DMS79 (cell line): Measurements from ENCODE around the gene RPS6KL1.

ENCODE experiments used
- DNase-seq: peaks from one replicate; lab custom pipeline; 2025; lab: John Stamatoyannopoulos, UW

RPS6KL1 gene

GRCh38 chr14:74911221-74911620 lies 11.8 kb downstream of the RPS6KL1 start:
- no peak for DNase-seq

- DNase-seq: no peak
These were observed 12.5 kb downstream of the RPS6KL1 start for GRCh38 chr14:74910556-74910955.

- DNase-seq: no peak
These were observed 13.1 kb downstream of the RPS6KL1 start for GRCh38 chr14:74909911-74910310.

DNA sequence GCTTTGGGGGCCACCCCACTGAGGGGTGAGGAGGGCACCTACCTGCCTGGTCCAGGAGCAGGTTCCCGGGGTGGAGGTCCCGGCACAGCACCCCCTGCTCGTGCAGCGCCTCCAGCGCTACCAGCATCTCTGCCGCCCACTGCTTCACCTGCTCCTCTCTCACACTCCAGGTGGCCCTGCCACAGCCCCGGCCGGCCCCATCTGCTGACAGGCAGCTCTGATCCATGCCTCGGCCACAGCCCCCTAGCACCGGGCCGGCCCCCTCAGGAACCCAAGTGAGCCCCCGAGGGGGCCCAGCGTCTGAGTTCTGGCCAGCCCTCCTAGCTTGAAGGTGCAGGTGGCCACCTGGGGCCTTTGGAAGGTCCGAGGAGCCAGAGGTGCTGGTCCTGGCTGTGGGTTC lies 13.6 kb downstream of the RPS6KL1 start:
- no peak for DNase-seq

- DNase-seq: no peak
These were observed 14.2 kb downstream of the RPS6KL1 start for GRCh38 chr14:74908861-74909341.

DNA sequence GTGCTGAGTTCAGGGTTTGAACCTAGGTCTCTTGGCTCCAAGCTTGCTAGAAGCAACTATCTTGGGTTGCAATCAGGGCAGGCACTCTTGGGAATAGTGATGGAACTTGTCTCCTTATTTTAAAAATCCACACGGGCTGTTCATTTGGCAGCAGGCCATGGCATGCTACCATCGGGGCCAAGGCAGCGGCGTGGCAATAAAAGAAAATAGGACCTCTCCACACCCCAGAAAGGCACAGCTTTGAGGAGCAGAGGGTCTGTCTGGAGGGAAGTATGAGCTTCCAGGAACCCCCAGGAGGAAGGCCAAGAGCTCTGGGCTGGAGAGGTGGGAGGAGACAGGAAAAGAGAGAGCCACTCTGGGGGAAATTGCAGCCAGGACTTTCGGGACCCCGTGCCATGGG lies 15.3 kb downstream of the RPS6KL1 start:
- no peak for DNase-seq

DNA sequence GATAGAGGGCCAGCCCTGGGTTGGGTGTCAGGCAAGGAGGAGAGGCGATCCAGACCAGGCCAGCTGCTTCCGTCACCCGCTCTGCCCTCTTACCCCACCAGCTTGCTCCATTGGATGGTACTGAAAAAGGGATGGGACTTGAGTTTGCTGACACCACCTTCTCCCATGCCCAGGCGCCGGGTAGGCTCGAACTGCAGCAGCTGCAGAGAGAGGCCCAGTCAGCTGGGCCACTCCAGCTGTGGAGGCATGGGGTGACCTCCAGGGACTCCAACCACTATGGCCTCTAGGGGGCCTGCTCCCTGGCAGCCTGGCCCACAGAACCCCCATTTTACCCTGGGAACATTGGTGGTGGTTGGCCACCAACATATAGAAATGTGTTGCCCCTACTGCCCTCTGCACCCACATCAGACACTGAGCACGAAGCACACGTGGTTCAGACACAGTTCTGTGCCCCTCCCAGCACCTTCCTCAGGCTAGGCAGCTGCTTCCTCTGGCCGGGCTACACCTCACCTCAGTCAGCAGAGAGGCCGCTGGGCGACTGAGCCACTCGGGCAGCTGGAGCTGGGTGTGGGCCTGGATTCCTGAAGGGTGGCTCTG lies 16.0 kb downstream of the RPS6KL1 start:
- no peak for DNase-seq

DNA sequence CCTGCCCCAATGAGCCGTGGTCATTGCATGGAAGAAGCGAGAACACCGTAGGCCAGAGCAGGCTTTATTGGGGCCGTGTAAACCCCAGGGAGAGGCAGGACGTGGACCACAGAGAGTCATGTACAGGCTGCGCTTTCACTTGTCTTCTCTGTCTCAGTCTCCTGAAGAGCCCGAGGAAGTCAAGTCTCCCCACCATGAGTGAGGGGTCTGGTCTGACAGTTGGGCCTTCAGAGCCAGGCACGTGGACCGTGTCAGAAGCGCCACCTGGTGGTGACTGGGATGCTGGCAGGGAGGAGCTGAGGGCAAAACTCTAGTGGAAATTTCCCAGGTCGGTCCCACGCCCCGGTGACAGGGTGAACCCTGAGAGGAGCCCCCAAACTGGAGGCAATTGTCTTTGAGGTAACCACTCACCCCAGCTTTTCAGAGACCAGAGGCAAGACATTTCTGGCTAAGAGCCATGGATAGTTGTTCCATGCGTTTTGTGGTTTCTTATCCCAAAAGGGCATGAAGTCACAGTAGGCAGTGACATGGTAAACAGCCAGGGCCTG lies 17.4 kb downstream of the RPS6KL1 start:
- DNase-seq: no peak

- no peak for DNase-seq
These were observed 18.2 kb downstream of the RPS6KL1 start for GRCh38 chr14:74904635-74905503.

DNA sequence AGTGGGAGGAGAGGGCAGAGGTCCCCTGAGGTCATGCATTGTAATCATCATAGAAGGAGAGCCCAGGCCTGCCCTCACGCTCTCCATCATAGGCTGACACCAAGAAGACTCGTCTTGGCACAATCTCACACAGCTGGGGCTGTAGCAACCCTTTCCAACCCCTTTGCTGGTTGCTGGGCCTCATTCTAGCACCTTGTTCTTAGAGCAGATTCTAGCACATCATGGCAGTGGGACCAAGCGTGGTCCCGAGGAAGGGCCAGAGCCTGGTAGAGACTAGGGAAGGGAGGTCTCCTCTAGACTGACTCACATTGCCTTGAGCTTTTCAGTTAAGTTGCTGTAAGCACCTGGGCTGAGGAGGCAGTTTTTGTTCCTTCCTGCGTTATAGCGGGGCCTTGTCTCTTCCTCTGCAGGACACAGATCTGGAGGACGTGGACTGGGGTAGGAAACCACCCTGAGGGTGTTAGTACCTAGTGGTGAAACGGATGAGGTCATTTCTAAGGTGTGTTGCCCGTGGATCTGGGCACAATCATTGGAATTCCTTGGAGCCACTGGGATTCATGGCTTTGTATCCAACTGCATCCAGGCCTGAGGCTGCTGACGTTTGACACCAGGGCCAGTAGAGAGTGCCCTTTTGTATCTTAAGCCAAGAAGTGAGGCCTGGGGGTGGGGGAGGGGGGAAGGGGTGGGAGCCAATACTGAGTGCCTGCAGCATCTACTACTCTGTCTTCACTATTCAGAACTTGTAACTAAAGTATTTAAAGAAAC lies 19.9 kb downstream of the RPS6KL1 start:
- no peak for DNase-seq

GRCh38 chr14:74898694-74899093 lies 24.4 kb downstream of the RPS6KL1 start:
- no peak for DNase-seq

DNA sequence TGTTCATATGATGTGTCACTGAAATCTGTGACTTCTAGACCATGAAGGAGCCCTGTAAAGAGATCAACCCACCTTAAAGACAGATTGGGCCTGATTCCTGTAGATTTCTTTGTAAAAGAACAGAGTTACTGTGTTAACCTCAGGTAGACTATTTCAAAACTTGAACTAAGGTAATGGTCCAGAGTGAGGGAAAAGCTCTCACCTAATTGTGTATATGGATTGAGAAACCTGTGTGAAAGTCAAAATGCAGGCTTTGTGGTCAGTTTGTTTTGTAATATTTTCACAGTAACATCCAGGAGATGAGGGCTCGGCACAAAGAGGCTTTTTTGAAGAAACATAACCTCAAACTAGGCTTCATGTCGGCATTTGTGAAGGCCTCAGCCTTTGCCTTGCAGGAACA lies 25.0 kb downstream of the RPS6KL1 start:
- DNase-seq: no peak

GRCh38 chr14:74897642-74898041 lies 25.4 kb downstream of the RPS6KL1 start:
- no peak for DNase-seq

- DNase-seq: no peak
These were observed 26.7 kb downstream of the RPS6KL1 start for GRCh38 chr14:74896400-74896799.

DNA sequence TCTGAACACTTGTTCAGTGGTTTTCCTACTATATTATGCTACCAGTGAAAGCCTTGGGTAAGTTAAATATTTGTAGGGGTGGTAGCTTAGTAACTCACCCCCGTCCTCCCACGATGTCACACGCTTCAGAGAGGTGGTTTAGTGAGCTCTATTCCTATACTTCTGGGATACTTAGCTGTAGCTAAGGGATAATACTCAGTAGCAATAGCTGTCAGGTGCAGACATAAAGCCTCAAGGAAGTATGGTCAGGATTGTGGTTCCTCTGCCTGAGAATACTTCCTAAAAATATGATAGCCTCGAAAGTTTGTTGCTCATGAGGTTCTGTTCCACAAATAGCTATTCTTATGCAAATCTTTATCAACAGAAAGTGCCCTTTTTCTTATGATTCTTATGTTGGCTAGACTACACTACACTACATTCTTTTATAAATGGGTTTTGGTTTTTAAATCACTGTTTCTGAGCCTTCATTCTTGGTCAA lies 29.4 kb downstream of the RPS6KL1 start:
- DNase-seq: no peak

- no peak for DNase-seq
These were observed 30.3 kb downstream of the RPS6KL1 start for GRCh38 chr14:74892745-74893144.

- no peak for DNase-seq
These were observed 31.2 kb downstream of the RPS6KL1 start for GRCh38 chr14:74891870-74892269.

- DNase-seq: no peak
These were observed 32.8 kb downstream of the RPS6KL1 start for GRCh38 chr14:74890262-74890661.

- no peak for DNase-seq
These were observed 34.6 kb downstream of the RPS6KL1 start for GRCh38 chr14:74888164-74889158.

DNA sequence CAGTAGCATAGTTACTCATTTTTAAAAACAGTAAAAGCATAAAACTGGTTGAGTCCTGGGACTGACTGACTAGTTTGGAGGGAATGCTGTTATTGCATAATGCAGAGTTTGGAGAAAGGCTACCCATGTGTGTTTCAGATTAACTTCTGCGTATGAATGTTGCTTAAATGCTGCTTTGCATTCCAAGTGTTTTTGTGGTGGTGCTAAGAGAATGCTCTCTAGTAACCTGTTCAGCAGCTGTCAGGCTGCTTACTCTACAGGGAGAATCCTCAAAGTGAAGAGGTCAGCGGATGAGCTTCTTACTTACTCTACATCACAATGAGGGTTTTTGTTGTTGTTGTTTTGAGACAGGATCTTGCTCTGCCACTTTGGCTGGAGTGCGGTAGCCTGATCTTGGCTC lies 37.1 kb downstream of the RPS6KL1 start:
- DNase-seq: no peak
